GM21390 (cell line): ENCODE results near the gene POLDIP3.
"Not testable (repeated sequence)": the region's sequence is repeated elsewhere in the genome, so short reads cannot be mapped to it uniquely, and the experiment has no call there.

Experiments
- ATAC-seq: cut with Tn5 transposase; IDR thresholded peaks from one replicate; pipeline ENCODE4 v1.9.1; 2021; ENCODE audit not compliant: unreplicated experiment

The POLDIP3 gene

DNA sequence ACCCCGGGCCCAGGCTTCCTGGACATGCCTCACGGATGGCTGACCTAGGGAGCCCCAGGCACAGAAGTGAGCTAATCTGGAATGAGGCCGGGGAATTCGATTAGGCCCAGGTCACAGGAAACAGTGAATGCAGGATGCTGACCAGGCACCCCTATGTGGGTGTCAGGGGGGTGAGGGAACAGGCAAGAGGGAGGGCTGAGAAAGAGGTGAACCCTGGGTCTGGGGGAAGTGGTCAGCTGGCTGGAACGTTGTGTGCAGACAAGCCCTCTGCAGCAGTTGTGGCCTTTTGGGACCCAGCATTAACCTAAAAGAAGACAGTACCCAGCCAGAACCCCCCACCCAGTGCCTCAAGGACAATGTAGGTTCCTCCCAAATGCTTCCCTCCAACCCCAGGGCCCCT, 52.8 kb downstream of the POLDIP3 start:
- ATAC-seq, result no peak

DNA sequence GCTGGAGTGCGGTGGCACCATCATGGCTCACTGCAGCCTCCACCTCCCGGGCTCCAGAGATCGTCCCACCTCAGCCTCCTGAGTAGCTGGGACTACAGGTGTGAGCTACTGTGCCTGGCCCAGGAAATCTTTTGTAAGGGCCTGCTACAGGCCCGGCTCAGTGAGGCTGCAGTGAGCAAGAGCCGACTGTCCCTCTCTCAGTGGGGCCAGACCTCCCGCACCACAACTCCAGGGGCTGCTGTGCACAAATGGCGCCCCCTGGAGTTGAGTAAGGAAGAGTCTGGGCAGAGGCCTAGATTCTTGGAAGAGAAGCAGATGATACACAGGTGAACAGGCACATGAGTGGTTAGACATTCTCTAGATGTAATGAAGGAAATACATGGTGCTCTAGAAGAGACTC, 53.9 kb downstream of the POLDIP3 start:
- ATAC-seq, result no peak

DNA sequence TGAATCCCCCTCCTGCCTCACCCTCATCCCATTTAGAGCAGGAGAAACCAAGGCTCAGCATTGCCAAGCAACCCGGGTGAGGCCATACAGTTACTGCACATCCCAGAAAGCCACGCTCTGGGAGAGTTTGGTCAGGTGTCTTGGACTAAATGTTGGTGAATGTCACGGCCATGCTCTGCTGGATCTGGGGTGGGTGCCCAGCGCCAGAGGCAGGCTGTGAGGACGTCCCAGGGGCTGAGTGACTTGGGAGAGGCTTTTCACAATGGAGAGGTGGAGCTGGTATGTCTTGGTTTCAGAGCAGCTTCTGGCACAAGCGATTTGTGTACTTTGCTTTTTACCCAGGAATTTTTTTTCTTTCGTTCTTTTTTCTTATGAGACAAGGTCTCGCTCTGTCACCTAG, 54.3 kb downstream of the POLDIP3 start:
- ATAC-seq, result no peak

DNA sequence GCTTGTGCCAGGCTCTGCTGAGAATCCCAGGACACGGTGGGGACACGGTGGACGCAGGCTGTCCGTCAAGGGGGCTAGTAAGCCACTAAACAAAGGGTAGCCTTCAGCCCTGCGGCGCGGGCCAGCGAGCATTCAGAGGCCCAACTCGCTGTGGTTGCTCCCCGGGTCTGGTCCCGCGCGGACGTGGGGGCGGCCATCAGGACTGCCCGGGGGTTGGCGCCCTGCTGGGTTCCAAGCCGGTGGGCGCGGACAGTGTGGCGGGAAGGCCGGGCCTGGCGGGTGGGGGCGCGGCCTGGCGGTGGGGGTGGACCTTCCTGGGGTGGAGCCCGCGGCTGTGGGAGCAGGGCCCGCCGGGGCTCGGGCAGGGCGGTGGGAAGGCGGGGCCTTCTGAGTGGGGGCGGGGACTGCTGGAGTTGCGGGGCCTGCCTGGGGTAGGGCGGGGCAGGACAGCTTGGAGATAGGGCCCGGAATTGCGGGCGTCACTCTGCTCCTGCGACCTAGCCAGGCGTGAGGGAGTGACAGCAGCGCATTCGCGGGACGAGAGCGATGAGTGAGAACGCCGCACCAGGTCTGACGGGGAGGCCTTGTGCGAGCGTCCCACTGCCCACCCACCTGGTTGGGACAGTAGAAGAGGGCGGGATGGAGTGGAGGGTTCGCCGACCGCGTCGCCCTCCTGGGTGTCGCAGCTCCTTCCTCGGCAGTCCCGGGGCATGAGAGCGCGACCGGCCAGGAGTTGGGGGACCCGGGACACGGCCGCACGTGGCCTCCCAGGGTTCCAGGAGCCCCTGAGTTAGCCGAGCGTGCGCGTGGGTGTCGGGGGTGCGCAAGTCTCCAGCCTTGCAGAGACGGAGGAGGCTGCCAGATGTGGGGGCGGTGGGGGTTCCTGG, 61.0 kb downstream of the POLDIP3 start, which contains the start of gene SERHL2:
Gene SERHL2 (plus strand): TSS at position 482 of the 887 bp plus-strand sequence. CDS start 65 bp downstream, at position 547.
- no peak for ATAC-seq

DNA sequence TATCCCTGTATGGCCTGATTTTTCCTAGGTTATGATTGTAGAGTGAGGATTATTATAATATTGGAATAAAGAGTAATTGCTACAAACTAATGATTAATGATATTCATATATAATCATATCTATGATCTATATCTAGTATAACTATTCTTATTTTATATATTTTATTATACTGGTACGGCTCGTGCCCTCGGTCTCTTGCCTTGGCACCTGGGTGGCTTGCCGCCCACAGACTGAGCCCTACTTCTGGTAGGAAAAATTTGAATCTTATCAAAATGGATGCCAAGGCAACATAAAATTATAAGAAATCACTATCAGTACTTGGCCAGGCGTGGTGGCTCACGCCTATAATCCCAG, 62.4 kb downstream of the POLDIP3 start:
- ATAC-seq, result not testable (repeated sequence)

DNA sequence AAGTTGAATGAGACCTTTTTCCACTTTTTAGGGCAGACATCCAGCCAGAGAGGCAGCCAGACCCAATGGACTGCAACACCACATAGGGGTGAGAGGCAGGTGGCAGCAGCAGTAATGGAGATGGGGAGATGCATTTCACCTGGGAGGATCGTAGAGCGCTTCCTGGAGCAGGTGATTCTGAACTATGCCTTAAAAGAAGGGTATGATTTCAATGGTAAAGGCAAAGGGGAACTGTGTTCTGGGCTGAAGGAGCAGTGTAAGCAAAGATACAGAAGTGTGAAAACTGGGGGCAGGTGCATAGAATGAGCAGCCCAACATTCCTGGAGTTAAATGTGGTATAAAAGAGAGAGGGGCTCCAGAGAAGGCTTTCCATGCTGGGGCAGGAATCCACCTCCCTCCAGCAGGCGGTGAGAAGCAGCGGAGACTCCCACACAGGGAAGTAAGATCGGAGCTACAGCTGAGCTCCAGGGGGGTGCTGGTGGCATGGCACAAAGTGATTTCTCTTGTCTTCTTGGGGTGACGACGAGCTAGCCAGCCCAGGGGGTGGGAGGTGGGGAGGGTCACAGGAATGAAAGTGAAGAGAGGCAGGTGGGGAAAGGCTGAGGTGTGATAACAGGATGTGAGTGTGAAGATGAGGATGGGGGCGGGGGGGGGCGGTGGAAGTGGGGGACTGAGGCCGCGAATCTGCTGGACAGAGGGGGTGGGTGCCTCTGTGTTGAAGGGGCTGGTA, 65.2 kb downstream of the POLDIP3 start:
- no peak for ATAC-seq

DNA sequence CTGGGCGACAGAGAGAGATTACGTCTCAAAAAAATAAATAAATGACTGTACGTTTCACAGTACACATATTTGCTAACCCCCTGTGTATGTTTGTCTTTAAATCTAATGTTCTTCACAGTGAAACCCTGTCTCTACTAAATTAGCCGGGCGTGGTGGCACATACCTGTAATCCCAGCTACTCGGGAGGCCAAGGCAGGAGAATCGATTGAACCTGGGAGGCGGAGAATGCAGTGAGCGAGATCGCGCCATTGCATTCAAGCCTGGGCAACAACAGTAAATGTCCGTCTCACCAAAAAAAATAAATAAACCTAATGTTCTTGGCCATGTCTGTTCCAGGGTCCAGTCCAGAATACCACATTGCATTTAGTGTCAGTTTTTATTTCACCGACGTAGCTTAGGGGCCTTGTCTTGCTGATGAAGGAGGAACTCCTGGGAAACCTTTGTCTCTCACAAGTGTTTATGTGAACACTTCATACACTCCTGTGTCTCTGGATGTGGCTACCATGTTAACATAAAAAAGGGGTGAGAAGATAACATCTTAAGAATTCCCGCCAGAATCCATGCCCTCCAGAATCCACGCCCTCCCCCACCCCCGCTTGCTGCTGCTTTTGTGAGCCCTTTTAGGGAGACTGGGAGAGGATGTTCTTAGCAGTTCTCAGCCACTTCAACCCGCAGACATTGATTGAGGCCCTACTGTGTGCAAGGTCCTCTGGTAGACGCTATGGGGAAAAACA, 65.9 kb downstream of the POLDIP3 start:
- ATAC-seq, result no peak

DNA sequence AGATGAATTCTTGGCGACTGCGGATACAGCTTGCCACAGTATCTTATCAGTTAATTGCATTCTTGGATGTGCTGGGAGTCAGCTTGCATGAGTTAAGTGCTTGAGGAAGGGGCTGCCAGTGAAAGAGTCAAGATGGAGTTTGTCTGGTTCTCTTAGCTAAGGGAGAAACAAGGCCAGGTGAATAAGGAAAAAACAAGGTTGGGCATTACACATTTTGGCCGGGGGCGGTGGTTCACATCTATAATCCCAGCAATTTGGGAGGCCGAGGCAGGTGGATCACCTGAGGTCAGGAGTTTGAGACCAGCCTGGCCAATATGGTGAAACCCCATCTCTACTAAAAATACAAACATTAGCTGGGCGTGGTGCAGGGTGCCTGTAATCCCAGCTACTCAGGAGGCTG, 66.6 kb downstream of the POLDIP3 start:
- ATAC-seq, result not testable (repeated sequence)

DNA sequence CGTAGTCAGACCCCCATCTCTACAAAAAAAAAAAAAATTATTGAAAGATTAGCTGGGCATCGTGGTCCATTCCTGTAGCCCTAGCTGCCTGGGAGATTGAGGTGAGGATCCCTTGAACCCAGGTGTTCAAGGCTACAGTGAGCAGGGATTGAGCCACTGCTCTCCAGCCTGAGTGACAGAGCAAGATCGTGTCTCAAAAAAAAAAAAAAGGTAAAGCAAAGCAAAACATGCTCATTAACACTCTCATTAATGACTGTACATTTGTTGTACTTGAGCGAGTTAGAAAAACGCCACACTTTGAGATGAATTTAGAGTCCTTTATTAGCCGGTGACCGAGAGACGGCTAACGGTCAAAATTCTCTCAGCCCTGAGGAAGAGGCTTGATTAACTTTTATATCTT, 67.1 kb downstream of the POLDIP3 start:
- no peak for ATAC-seq

DNA sequence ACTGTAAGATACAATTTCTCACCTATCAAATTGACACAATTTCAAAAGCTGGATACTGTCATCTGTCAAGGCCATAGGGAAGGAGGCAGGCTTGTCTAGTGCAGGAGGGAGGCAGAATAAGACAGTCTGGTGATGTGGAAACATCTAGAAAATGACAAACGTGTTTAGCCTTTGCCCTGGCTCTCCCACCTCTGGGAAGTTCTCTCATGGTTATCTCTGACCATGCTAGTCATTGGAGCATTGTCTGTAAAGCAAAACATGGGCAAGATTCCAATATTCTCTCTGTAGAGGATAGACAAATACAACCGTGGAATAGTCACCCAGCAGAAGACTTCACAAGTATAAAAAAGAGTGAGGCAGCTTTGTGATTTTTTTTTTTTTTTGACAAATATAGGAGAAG, 70.0 kb downstream of the POLDIP3 start:
- ATAC-seq, result no peak

DNA sequence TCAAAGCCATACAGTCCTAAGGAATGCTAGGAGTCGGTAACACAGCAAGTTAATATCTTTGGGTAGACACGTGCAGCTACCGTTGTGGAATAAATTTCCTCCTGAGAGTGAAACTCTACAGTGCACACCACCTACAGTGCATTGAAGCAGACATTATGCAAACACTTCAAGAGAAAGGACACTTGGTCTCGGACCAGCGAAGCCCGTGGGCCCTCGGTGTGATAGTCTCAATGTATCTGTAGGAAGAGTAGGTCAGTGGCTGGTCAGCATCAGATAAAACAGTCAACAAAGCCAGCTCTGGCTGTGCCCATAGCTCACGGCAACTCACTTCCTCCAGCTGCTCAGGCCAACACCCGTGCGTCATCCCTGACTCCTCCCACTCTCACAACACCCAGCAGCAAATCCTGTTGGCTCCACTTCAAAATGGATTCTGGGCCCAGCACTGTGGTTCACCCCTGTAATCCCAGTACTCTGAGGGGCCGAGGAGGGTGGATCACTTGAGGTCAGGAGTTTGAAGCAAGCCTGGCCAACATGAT, 75.4 kb downstream of the POLDIP3 start:
- ATAC-seq, result not testable (repeated sequence)

DNA sequence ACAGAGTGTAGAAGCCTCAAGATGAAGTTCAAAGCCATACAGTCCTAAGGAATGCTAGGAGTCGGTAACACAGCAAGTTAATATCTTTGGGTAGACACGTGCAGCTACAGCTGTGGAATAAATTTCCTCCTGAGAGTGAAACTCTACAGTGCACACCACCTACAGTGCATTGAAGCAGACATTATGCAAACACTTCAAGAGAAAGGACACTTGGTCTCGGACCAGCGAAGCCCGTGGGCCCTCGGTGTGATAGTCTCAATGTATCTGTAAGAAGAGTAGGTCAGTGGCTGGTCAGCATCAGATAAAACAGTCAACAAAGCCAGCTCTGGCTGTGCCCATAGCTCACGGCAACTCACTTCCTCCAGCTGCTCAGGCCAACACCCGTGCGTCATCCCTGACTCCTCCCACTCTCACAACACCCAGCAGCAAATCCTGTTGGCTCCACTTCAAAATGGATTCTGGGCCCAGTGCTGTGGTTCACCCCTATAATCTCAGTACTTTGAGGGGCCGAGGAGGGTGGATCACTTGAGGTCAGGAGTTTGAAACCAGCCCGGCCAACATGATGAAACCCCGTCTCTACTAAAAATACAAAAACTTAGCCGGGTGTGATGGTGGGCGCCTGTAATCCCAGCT, 77.4 kb downstream of the POLDIP3 start:
- ATAC-seq, result not testable (repeated sequence)

DNA sequence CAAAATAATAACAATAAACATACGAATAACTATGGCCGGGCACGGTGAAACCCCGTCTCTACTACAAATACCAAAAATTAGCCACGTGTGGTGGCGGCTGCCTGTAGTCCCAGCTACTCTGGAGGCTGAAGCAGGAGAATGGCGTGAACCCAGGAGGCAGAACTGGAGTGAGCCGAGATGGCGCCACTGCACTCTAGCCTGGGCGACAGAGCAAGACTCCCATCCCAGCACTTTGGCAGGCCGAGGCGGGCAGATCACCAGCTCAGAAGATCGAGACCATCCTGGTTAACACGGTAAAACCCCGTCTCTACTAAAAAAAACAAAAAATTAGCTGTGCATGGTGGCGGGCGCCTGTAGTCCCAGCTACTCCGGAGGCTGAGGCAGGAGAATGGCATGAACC, 78.0 kb downstream of the POLDIP3 start:
- ATAC-seq, result not testable (repeated sequence)

DNA sequence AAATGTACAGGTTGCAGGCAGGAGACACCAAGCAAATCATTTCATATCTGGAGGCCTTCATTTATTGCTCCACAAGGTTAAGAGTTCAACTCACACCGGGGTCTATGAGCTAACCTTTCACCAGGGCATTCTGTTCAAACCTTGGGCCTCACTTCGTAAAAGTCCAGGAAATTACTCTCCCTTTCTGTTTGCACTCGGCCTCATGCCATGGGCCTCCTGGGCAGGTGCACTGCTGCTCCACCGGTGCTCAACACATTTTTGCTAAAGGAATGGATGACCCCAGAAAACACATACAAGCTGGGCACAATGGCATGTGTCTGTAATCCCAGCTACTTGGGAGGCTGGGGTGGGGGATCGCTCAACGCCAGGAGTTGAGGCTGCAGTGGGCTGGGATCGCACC, 78.5 kb downstream of the POLDIP3 start:
- ATAC-seq, result no peak

DNA sequence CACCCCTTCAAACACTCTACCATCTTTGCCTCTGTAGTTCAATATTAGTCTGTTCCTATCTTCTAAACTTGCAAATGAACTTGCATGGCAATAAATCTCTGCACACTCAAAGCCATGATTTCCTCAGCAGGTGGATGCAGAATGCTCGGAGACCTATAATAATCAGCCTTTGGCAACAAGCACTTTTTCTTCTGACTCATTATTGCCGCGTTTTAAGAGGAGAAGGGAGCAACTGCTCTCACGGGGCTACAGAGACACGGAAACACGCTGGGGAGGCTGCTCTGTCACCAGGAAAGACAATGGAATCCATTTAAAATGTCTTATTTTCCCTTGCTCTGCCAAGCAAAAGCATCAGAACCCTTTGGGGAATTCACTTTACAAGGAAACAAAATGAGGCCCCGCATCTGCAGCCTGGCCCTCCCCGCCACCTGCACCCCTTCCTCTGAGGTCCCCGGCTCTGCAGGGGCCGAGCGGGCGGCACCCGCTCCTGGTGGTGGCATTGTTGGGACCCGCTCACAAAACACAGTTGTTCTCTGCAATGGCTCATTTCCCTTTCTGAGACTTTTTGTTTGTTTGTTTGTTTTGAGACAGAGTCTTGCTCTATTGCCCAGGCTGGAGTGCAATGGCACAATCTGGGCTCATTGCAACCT, 79.5 kb downstream of the POLDIP3 start:
- not testable (repeated sequence) for ATAC-seq
